Endothelial cell of umbilical vein (primary cell): ENCODE results near the gene LYPLAL1. TPM values are rescaled to one million over a fixed set of nuclear protein-coding genes. Genes with fewer than 3 reads are reported as not detected.

ENCODE experiments used
- BruUV-seq: library from RNA; stranded (reverse); fragments of 400-500 nt; replicated peaks from 2 replicates; lab custom pipeline; 2021; lab: Mats Ljungman, UMichigan
- CTCF ChIA-PET: fragments of 300-600, 350-600 bp; sonication (Branson Sonifier 250); formaldehyde crosslinking; loops from one replicate; lab custom pipeline; 2021; ENCODE audit warnings: antibody characterized with exemption, inconsistent platforms; lab: Charles Lee
- POLR2A ChIA-PET: fragments of 300-600, 350-600 bp; sonication (Branson Sonifier 250); formaldehyde crosslinking; loops from one replicate; lab custom pipeline; 2021; ENCODE audit warnings: antibody characterized with exemption, inconsistent platforms; lab: Charles Lee
- DNase-seq: peaks from one replicate; pipeline ENCODE4 v3.0.0-alpha.2; 2011; ENCODE audit warnings: low read depth, low spot score
- FAIRE-seq: peaks from 2 replicates; lab custom pipeline; 2011; peaks lifted over from hg19 to GRCh38; lab: Jason Lieb, UNC
- H2AFZ ChIP-seq: 2 replicates; pipeline ENCODE4 v1.6.0; 2012; ENCODE audit warnings: low read depth, low read length, control low read depth, inconsistent platforms
- H3K27ac ChIP-seq: 2 replicates; pipeline ENCODE4 v1.5.1; 2011; ENCODE audit warnings: low read depth, mild to moderate bottlenecking, control low read depth, low read length, moderate library complexity; ENCODE audit not compliant: insufficient read depth
- H3K27me3 ChIP-seq, 2 experiments: 2 replicates each; pipeline versions ENCODE4 v1.6.0 to v1.6.1; 2011; ENCODE audit warnings: low read length in 2 of 2, mixed read lengths in 1 of 2; ENCODE audit not compliant: control insufficient read depth in 2 of 2, insufficient read depth in 2 of 2
- H3K36me3 ChIP-seq, 2 experiments: 2 replicates in 1 of 2; 3 replicates in 1 of 2; pipeline ENCODE4 v1.5.1; 2011; ENCODE audit warnings: low read length in 2 of 2, mild to moderate bottlenecking in 1 of 2, moderate library complexity in 1 of 2; ENCODE audit not compliant: control insufficient read depth in 2 of 2, insufficient read depth in 2 of 2; ENCODE audit errors: extremely low read depth in 1 of 2
- H3K4me1 ChIP-seq: 3 replicates; pipeline ENCODE4 v1.5.1; 2011; ENCODE audit warnings: mild to moderate bottlenecking, low read length; ENCODE audit not compliant: control insufficient read depth, insufficient read depth; ENCODE audit errors: extremely low read depth
- H3K4me2 ChIP-seq: 2 replicates; pipeline ENCODE4 v1.6.1; 2011; ENCODE audit warnings: low read length, control low read depth, mixed read lengths; ENCODE audit not compliant: insufficient read depth
- H3K4me3 ChIP-seq, 3 experiments: fragments of 200-600 bp in 1 of 3; sonication (generic), shearing (Covaris generic) in 1 of 3; replicated peaks in 1 of 3; 2 replicates each; pipeline ENCODE4 v1.5.1; 2011 to 2016; ENCODE audit warnings: control low read depth in 3 of 3, low read length in 3 of 3, mild to moderate bottlenecking in 2 of 3, inconsistent platforms in 1 of 3, low read depth in 1 of 3, moderate library complexity in 1 of 3; ENCODE audit not compliant: insufficient read depth in 1 of 3
- H3K79me2 ChIP-seq: 2 replicates; pipeline ENCODE4 v1.6.0; 2012; ENCODE audit warnings: low read length, inconsistent platforms; ENCODE audit not compliant: control insufficient read depth, insufficient read depth
- H3K9ac ChIP-seq: replicated peaks from 2 replicates; pipeline ENCODE3; 2011; ENCODE audit warnings: low read length, control low read depth; ENCODE audit not compliant: insufficient read depth; ENCODE audit errors: extremely low read depth
- H3K9me1 ChIP-seq: replicated peaks from 3 replicates; pipeline ENCODE4 v1.6.0; 2011; ENCODE audit warnings: mild to moderate bottlenecking, low read length; ENCODE audit not compliant: control insufficient read depth, insufficient read depth; ENCODE audit errors: extremely low read depth
- H3K9me3 ChIP-seq: replicated peaks from 2 replicates; pipeline ENCODE4 v1.5.1; 2012; ENCODE audit warnings: low read length, inconsistent platforms; ENCODE audit not compliant: control insufficient read depth, insufficient read depth
- H4K20me1 ChIP-seq: replicated peaks from 2 replicates; pipeline ENCODE3; 2011; ENCODE audit warnings: mild to moderate bottlenecking, low read length; ENCODE audit not compliant: control insufficient read depth, insufficient read depth; ENCODE audit errors: extremely low read depth
- CTCF ChIP-seq, 2 donors: IDR thresholded peaks; 1 replicate in 1 of 2; 2 replicates in 1 of 2; pipeline ENCODE4 v1.5.1; 2011; ENCODE audit warnings: low read length in 2 of 2, mild to moderate bottlenecking in 2 of 2, moderate library complexity in 2 of 2, control low read depth in 1 of 2, inconsistent platforms in 1 of 2, low read depth in 1 of 2; ENCODE audit not compliant: insufficient read depth in 1 of 2; ENCODE audit errors: extremely low read depth in 1 of 2
- EZH2 ChIP-seq: IDR thresholded peaks from 2 replicates; pipeline ENCODE4 v1.6.1; 2012; ENCODE audit warnings: borderline replicate concordance, low read depth, mild to moderate bottlenecking, moderate library complexity, low read length, inconsistent platforms; ENCODE audit not compliant: severe bottlenecking
- FOS ChIP-seq: IDR thresholded peaks from 2 replicates; pipeline ENCODE4 v1.6.1; 2011; ENCODE audit warnings: mild to moderate bottlenecking, low read length, moderate library complexity, borderline replicate concordance; ENCODE audit not compliant: insufficient read depth
- GATA2 ChIP-seq: IDR thresholded peaks from 2 replicates; pipeline ENCODE4 v1.7.0; 2011; ENCODE audit warnings: low read depth, mild to moderate bottlenecking, moderate library complexity, mixed read lengths, low read length; ENCODE audit not compliant: insufficient read length, insufficient read depth
- JUN ChIP-seq: IDR thresholded peaks from 2 replicates; pipeline ENCODE4 v1.6.1; 2011; ENCODE audit warnings: borderline replicate concordance, low read depth; ENCODE audit not compliant: insufficient read length, insufficient read depth
- MYC ChIP-seq: IDR thresholded peaks from one replicate; pipeline ENCODE4 v1.6.1; 2011; ENCODE audit warnings: mild to moderate bottlenecking, low read depth, low read length
- POLR2A ChIP-seq: IDR thresholded peaks from 2 replicates; pipeline ENCODE4 v1.6.1; 2012; ENCODE audit warnings: low read depth, mild to moderate bottlenecking, control low read depth, low read length
- POLR2AphosphoS5 ChIP-seq: IDR thresholded peaks from 2 replicates; pipeline ENCODE4 v1.6.1; 2012; ENCODE audit warnings: low read depth, mild to moderate bottlenecking, control low read depth, low read length, moderate library complexity; ENCODE audit not compliant: insufficient read depth
- dilution Hi-C: fragments of 300-500 bp; cut with MboI; formaldehyde crosslinking; loops from one replicate; pipeline ENCODE4 v1.15.0; 2019; ENCODE audit warnings: low sequenced_read_pairs; ENCODE audit not compliant: extremely low pct_ligation_motif_present
- intact Hi-C: fragments of 100-400 bp; cut with micrococcal nuclease; formaldehyde crosslinking; loops from one replicate; pipeline ENCODE4 v1.10.0; 2022
- polyA plus RNA-seq, 4 experiments: library from polyadenylated mRNA; depleted of rRNA in 3 of 4; stranded (reverse) in 3 of 4; unstranded in 1 of 4; fragments of >200 nt; gene quantifications; 2 replicates each; pipeline versions ENCODE4 v1.2.1 to v1.2.3, GENCODE V29; 2011 to 2012; ENCODE audit warnings: missing spikeins in 1 of 4
- total RNA-seq: library from RNA; stranded (reverse); gene quantifications from 2 replicates; pipeline ENCODE4 v1.2.3, GENCODE V29; 2021
- TF ChIP-seq, protein P1 (sequence below): IDR thresholded peaks from 2 replicates; pipeline ENCODE4 v1.6.1; 2011; ENCODE audit not compliant: insufficient read depth, insufficient read length

Gene LYPLAL1
- total and polyA plus RNA-seq, 2 donors (not counting 3 experiments of a cell fraction or from before 2014, with no cell fraction given): 7.4 to 25.4 TPM

DNA sequence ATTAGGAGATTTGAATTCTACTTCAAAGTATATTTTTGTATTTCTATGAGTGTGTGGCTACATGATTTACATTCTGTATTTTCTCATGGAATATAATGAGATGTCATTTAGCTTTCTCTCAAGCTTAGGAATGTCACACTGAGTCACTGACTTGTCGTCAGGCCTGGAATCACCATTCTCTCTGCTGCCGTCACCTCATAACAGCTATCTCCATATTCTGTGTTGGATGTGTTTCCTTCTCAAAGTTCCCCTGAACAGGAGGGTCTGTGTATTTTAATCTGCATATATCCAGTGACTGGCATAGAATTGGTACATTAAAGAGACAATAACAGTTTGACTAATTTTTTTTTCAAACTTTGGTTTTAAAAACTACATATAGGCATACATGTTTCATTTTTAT is 35.9 kb downstream of the LYPLAL1 start:
- no peak overlapping the region for H3K4me2 ChIP-seq
- CTCF ChIA-PET: interaction anchor here (2.0 kb wide), 1 partner anchor 176 kb away, joined by 6 read pairs; no protein-coding TSS in a partner anchor
- intact Hi-C loops (loop anchor here (5.0 kb wide), 1 partner anchor 118 kb away; no protein-coding TSS in a partner anchor), dilution Hi-C loops (no loop called here)
- no peak for TF ChIP-seq FOS
- TF ChIP-seq EZH2: no peak
- TF ChIP-seq MYC: no peak
- TF ChIP-seq CTCF (IDR thresholded peaks at IDR 0.05; ENCODE audit: extremely low read depth in 1 of 2, insufficient read depth in 1 of 2, low read depth in 1 of 2, low read length in 2 of 2): no peak
- TF ChIP-seq, protein P1, sequence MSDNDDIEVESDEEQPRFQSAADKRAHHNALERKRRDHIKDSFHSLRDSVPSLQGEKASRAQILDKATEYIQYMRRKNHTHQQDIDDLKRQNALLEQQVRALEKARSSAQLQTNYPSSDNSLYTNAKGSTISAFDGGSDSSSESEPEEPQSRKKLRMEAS: no peak
- TF ChIP-seq POLR2AphosphoS5: no peak
- TF ChIP-seq POLR2A: no peak
- TF ChIP-seq GATA2: no peak
- TF ChIP-seq JUN: no peak
- no peaks in the 10 kb centered on the region for H4K20me1 ChIP-seq
- H3K27ac ChIP-seq: no peak overlapping the region
- no peak overlapping the region for H3K4me3 ChIP-seq
- H3K9me1 ChIP-seq: no peaks in the 10 kb centered on the region
- DNase-seq (no peak), FAIRE-seq (no peak)
- H3K79me2 ChIP-seq: no peaks in the 10 kb centered on the region
- no peaks in the 10 kb centered on the region for H3K27me3 ChIP-seq
- H3K9me3 ChIP-seq: no peaks in the 10 kb centered on the region
- no peaks in the 10 kb centered on the region for H3K4me1 ChIP-seq
- BruUV-seq: no TSS peak
- POLR2A ChIA-PET: no interaction called here
- no peaks in the 10 kb centered on the region for H3K36me3 ChIP-seq
- no peak overlapping the region for H3K9ac ChIP-seq
- H2AFZ ChIP-seq: no peak overlapping the region
